PFSK-1 (cell line): ENCODE data around the gene B3GLCT.

Experiments used
- FOXP2 ChIP-seq: optimal IDR thresholded peaks from 2 replicates; pipeline ENCODE3; 2011; ENCODE audit warnings: borderline replicate concordance, control low read depth, inconsistent platforms; ENCODE audit not compliant: insufficient read depth; ENCODE audit errors: extremely low read length, extremely low read depth
- POLR2AphosphoS5 ChIP-seq: IDR thresholded peaks from 2 replicates; pipeline ENCODE4 v1.6.1; 2012; ENCODE audit warnings: low read depth, mild to moderate bottlenecking, control low read depth, low read length, moderate library complexity
- REST ChIP-seq, 2 experiments: IDR thresholded peaks; 2 replicates each; pipeline versions ENCODE4 v1.6.1 to v1.8.0; 2011 to 2012; ENCODE audit warnings: low read depth in 2 of 2, low read length in 2 of 2, control low read depth in 1 of 2, inconsistent platforms in 1 of 2, mild to moderate bottlenecking in 1 of 2, moderate library complexity in 1 of 2; ENCODE audit not compliant: insufficient read depth in 1 of 2
- SIN3A ChIP-seq: IDR thresholded peaks from 2 replicates; pipeline ENCODE4 v1.6.1; 2012; ENCODE audit warnings: mild to moderate bottlenecking, low read length, moderate library complexity, borderline replicate concordance; ENCODE audit not compliant: insufficient read depth
- TAF1 ChIP-seq: IDR thresholded peaks from 2 replicates; pipeline ENCODE4 v1.6.1; 2012; ENCODE audit warnings: low read length, control low read depth, borderline replicate concordance; ENCODE audit not compliant: insufficient read depth

B3GLCT gene

GRCh38 chr13:31225998-31226675 is 26.4 kb downstream of the B3GLCT start:
- TF ChIP-seq SIN3A (no peak), TAF1 (no peak), POLR2AphosphoS5 (no peak), REST (IDR thresholded peaks at IDR 0.05; ENCODE audit: insufficient read depth in 1 of 2, low read depth in 2 of 2, low read length in 2 of 2) (no peak), FOXP2 (no peak)

GRCh38 chr13:31227063-31227462 is 27.3 kb downstream of the B3GLCT start:
- no peak for TF ChIP-seq POLR2AphosphoS5
- TF ChIP-seq FOXP2 = no peak
- TF ChIP-seq SIN3A = no peak
- TF ChIP-seq REST (IDR thresholded peaks at IDR 0.05; ENCODE audit: insufficient read depth in 1 of 2, low read depth in 2 of 2, low read length in 2 of 2) = no peak
- TF ChIP-seq TAF1 = no peak

GRCh38 chr13:31227870-31228269 is 28.1 kb downstream of the B3GLCT start:
- no peak for TF ChIP-seq TAF1
- no peak for TF ChIP-seq SIN3A
- TF ChIP-seq REST (IDR thresholded peaks at IDR 0.05; ENCODE audit: insufficient read depth in 1 of 2, low read depth in 2 of 2, low read length in 2 of 2) = no peak
- TF ChIP-seq FOXP2 = no peak
- no peak for TF ChIP-seq POLR2AphosphoS5

GRCh38 chr13:31234729-31235128 is 35.0 kb downstream of the B3GLCT start:
- no peak for TF ChIP-seq SIN3A
- TF ChIP-seq POLR2AphosphoS5 = no peak
- TF ChIP-seq TAF1 = no peak
- no peak for TF ChIP-seq FOXP2
- no peak for TF ChIP-seq REST (IDR thresholded peaks at IDR 0.05; ENCODE audit: insufficient read depth in 1 of 2, low read depth in 2 of 2, low read length in 2 of 2)
